H9 (cell line): ENCODE measurements around the gene ATP6V0B. TPM values are rescaled to one million over a fixed set of nuclear protein-coding genes. Genes with fewer than 3 reads are reported as not detected.

Experiments
- DNase-seq: peaks from one replicate; pipeline ENCODE4 v3.0.0-alpha.2; 2017
- H2AFZ ChIP-seq: one replicate; pipeline ENCODE4 v1.6.1; 2013; ENCODE audit warnings: mild to moderate bottlenecking, low read length, control low read depth, moderate library complexity
- H2AK5ac ChIP-seq: 2 replicates; pipeline ENCODE4 v1.6.1; 2013; ENCODE audit warnings: low read length, control low read depth, mixed read lengths; ENCODE audit not compliant: insufficient read length
- H2BK120ac ChIP-seq: one replicate; pipeline ENCODE4 v1.6.1; 2013; ENCODE audit warnings: low read depth, mild to moderate bottlenecking, low read length, control low read depth, inconsistent platforms; ENCODE audit not compliant: poor library complexity, severe bottlenecking
- H2BK12ac ChIP-seq: 2 replicates; pipeline ENCODE4 v1.6.1; 2013; ENCODE audit warnings: low read length, control low read depth, mixed read lengths, low read depth; ENCODE audit not compliant: insufficient read length
- H2BK15ac ChIP-seq: 2 replicates; pipeline ENCODE4 v1.6.1; 2013; ENCODE audit warnings: low read depth, low read length, control low read depth
- H2BK20ac ChIP-seq: one replicate; pipeline ENCODE4 v1.6.1; 2013; ENCODE audit warnings: low read depth, mild to moderate bottlenecking, low read length, control low read depth, inconsistent platforms; ENCODE audit not compliant: poor library complexity, severe bottlenecking
- H2BK5ac ChIP-seq: 2 replicates; pipeline ENCODE4 v1.6.1; 2013; ENCODE audit warnings: low read length, control low read depth, mixed read lengths; ENCODE audit not compliant: insufficient read length
- H3K14ac ChIP-seq: 2 replicates; pipeline ENCODE4 v1.6.1; 2013; ENCODE audit warnings: low read length, control low read depth; ENCODE audit not compliant: insufficient read depth
- H3K18ac ChIP-seq: 2 replicates; pipeline ENCODE4 v1.6.1; 2013; ENCODE audit warnings: low read depth, mild to moderate bottlenecking, mixed read lengths, low read length, control low read depth; ENCODE audit not compliant: insufficient read length
- H3K23ac ChIP-seq: 2 replicates; pipeline ENCODE4 v1.6.1; 2013; ENCODE audit warnings: low read length, control low read depth, mixed read lengths, low read depth; ENCODE audit not compliant: insufficient read length
- H3K23me2 ChIP-seq: 2 replicates; pipeline ENCODE4 v1.6.1; 2013; ENCODE audit warnings: low read depth, mild to moderate bottlenecking, mixed read lengths, low read length, control low read depth; ENCODE audit not compliant: insufficient read length, poor library complexity, severe bottlenecking
- H3K27ac ChIP-seq: 2 replicates; pipeline ENCODE4 v1.5.1; 2013; ENCODE audit warnings: low read length, control low read depth, mixed read lengths, low read depth; ENCODE audit not compliant: insufficient read length
- H3K27me3 ChIP-seq: 2 replicates; pipeline ENCODE4 v1.6.1; 2013; ENCODE audit warnings: low read length, control low read depth, inconsistent platforms; ENCODE audit not compliant: insufficient read depth
- H3K4ac ChIP-seq: 2 replicates; pipeline ENCODE4 v1.6.1; 2013; ENCODE audit warnings: low read depth, mild to moderate bottlenecking, control low read depth, inconsistent platforms, low read length, moderate library complexity
- H3K4me1 ChIP-seq: 2 replicates; pipeline ENCODE4 v1.6.1; 2013; ENCODE audit warnings: low read length, control low read depth, inconsistent platforms; ENCODE audit not compliant: insufficient read depth
- H3K4me2 ChIP-seq: 2 replicates; pipeline ENCODE4 v1.6.1; 2013; ENCODE audit warnings: low read length, control low read depth, mixed read lengths; ENCODE audit not compliant: insufficient read length, insufficient read depth
- H3K56ac ChIP-seq: 2 replicates; pipeline ENCODE4 v1.6.1; 2013; ENCODE audit warnings: low read depth, mild to moderate bottlenecking, mixed read lengths, low read length, control low read depth; ENCODE audit not compliant: insufficient read length
- H3K79me1 ChIP-seq: 2 replicates; pipeline ENCODE4 v1.6.1; 2013; ENCODE audit warnings: low read depth, mild to moderate bottlenecking, moderate library complexity, low read length, control low read depth, inconsistent platforms; ENCODE audit not compliant: insufficient read depth, poor library complexity, severe bottlenecking
- H3K79me2 ChIP-seq: 2 replicates; pipeline ENCODE4 v1.6.1; 2013; ENCODE audit warnings: low read length, control low read depth, inconsistent platforms; ENCODE audit not compliant: insufficient read depth
- H3K9ac ChIP-seq: 2 replicates; pipeline ENCODE4 v1.6.1; 2013; ENCODE audit warnings: low read length, control low read depth, mixed read lengths; ENCODE audit not compliant: insufficient read length; ENCODE audit errors: extremely low read depth
- H3K9me3 ChIP-seq: one replicate; pipeline ENCODE4 v1.6.1; 2013; ENCODE audit warnings: low read depth, low read length, inconsistent platforms; ENCODE audit not compliant: control insufficient read depth
- H3T11ph ChIP-seq: one replicate; pipeline ENCODE4 v1.6.1; 2013; ENCODE audit warnings: mild to moderate bottlenecking, low read length, control low read depth, inconsistent platforms
- H4K20me1 ChIP-seq: one replicate; pipeline ENCODE4 v1.6.1; 2013; ENCODE audit not compliant: control insufficient read depth, insufficient read length, insufficient read depth
- H4K5ac ChIP-seq: 2 replicates; pipeline ENCODE4 v1.6.1; 2013; ENCODE audit warnings: low read depth, mild to moderate bottlenecking, mixed read lengths, low read length, control low read depth; ENCODE audit not compliant: insufficient read length
- H4K8ac ChIP-seq: replicated peaks from 2 replicates; pipeline ENCODE4 v1.6.1; 2013; ENCODE audit warnings: low read length, control low read depth, mixed read lengths, low read depth; ENCODE audit not compliant: insufficient read length
- H4K91ac ChIP-seq: 2 replicates; pipeline ENCODE4 v1.6.1; 2013; ENCODE audit warnings: low read depth, mild to moderate bottlenecking, moderate library complexity, mixed read lengths, low read length, control low read depth; ENCODE audit not compliant: insufficient read length
- H3K27ac Mint-ChIP-seq, 3 experiments: 2 replicates in 2 of 3; 3 replicates in 1 of 3; pipeline ENCODE4 v1.8.0; 2020 to 2021; ENCODE audit warnings: mixed read lengths in 3 of 3, mild to moderate bottlenecking in 1 of 3, moderate library complexity in 1 of 3
- H3K27me3 Mint-ChIP-seq: 2 replicates; pipeline ENCODE4 v1.8.0; 2021; ENCODE audit warnings: low read depth, mild to moderate bottlenecking, moderate library complexity, mixed read lengths
- H3K36me3 Mint-ChIP-seq, 3 experiments: 2 replicates in 2 of 3; 3 replicates in 1 of 3; pipeline ENCODE4 v1.8.0; 2020 to 2021; ENCODE audit warnings: low read depth in 3 of 3, mixed read lengths in 3 of 3; ENCODE audit not compliant: insufficient read depth in 1 of 3
- H3K4me1 Mint-ChIP-seq, 2 experiments: 2 replicates each; pipeline ENCODE4 v1.8.0; 2020; ENCODE audit warnings: mixed read lengths in 2 of 2
- H3K4me3 Mint-ChIP-seq, 2 experiments: 2 replicates in 1 of 2; 3 replicates in 1 of 2; pipeline ENCODE4 v1.8.0; 2020 to 2021; ENCODE audit warnings: mild to moderate bottlenecking in 2 of 2, mixed read lengths in 2 of 2, moderate library complexity in 1 of 2
- H3K9me3 Mint-ChIP-seq, 2 experiments: 2 replicates in 1 of 2; 3 replicates in 1 of 2; pipeline ENCODE4 v1.8.0; 2020; ENCODE audit warnings: mild to moderate bottlenecking in 2 of 2, mixed read lengths in 2 of 2, moderate library complexity in 1 of 2
- WGBS: extraction: QIAGEN DNeasy Blood & Tissue Kit; methylation state at CpG from one replicate; pipeline ENCODE4 v1.1.7; 2013; ENCODE audit warnings: missing lambda C conversion rate, low lambda C conversion rate, mixed read lengths; ENCODE audit not compliant: insufficient read length; ENCODE audit errors: extremely low coverage; 5-methylcytosine and 5-hydroxymethylcytosine counted together
- total RNA-seq: library from RNA; stranded (reverse); gene quantifications from 2 replicates; pipeline ENCODE4 v1.2.1, GENCODE V29; 2021
- TF ChIP-seq, protein P1 (sequence below): fragments of 200-600 bp; sonication (generic); conservative IDR thresholded peaks from 3 replicates; pipeline ENCODE4 v1.8.0; 2021; ENCODE audit warnings: antibody characterized with exemption, mild to moderate bottlenecking

ATP6V0B gene
- total RNA-seq, 1 experiment from 2014 or later, result 131 TPM

GRCh38 chr1:43993206-43993914, 18.6 kb downstream of the ATP6V0B start:
- no CpG with 5 or more reads among the region's 9 CpGs for WGBS
- no peaks in the 10 kb centered on the region for H3K27me3 ChIP-seq
- H3K9me3 Mint-ChIP-seq, result no peaks in the 10 kb centered on the region

More at GRCh38 chr1:43993206-43993914, 18.6 kb downstream of the ATP6V0B start:
- Histone ChIP-seq H4K20me1 (no peaks in the 10 kb centered on the region), H3K79me1 (no peaks in the 10 kb centered on the region), H3K23ac (no peak overlapping the region), H3K79me2 (no peaks in the 10 kb centered on the region), H3K56ac (no peak overlapping the region), H2BK20ac (no peak overlapping the region), H3K9me3 (no peaks in the 10 kb centered on the region), H2AK5ac (no peak overlapping the region), H2BK5ac (no peak overlapping the region), H2AFZ (no peak overlapping the region), H2BK12ac (no peak overlapping the region), H3K4ac (no peak overlapping the region), H3K4me1 (no peaks in the 10 kb centered on the region), H2BK120ac (no peak overlapping the region), H3K18ac (no peak overlapping the region), H3K9ac (no peak overlapping the region), H4K91ac (no peak overlapping the region), H3K27ac (no peak overlapping the region), H3K4me2 (no peak overlapping the region), H4K5ac (no peak overlapping the region), H3T11ph (no peak overlapping the region), H4K8ac (no peak overlapping the region), H3K23me2 (peaks cover 10% of the 10 kb centered on the region), H2BK15ac (no peak overlapping the region), H3K14ac (no peak overlapping the region)
- peaks cover 4 to 6% (median 5%) of the 10 kb centered on the region in 3 experiments; a peak in 5 of 7 replicates for H3K36me3 Mint-ChIP-seq
- no peak overlapping the region for H3K27ac Mint-ChIP-seq
- TF ChIP-seq, protein P1, sequence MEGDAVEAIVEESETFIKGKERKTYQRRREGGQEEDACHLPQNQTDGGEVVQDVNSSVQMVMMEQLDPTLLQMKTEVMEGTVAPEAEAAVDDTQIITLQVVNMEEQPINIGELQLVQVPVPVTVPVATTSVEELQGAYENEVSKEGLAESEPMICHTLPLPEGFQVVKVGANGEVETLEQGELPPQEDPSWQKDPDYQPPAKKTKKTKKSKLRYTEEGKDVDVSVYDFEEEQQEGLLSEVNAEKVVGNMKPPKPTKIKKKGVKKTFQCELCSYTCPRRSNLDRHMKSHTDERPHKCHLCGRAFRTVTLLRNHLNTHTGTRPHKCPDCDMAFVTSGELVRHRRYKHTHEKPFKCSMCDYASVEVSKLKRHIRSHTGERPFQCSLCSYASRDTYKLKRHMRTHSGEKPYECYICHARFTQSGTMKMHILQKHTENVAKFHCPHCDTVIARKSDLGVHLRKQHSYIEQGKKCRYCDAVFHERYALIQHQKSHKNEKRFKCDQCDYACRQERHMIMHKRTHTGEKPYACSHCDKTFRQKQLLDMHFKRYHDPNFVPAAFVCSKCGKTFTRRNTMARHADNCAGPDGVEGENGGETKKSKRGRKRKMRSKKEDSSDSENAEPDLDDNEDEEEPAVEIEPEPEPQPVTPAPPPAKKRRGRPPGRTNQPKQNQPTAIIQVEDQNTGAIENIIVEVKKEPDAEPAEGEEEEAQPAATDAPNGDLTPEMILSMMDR, result no peak
- H3K27me3 Mint-ChIP-seq, result peaks cover 6% of the 10 kb centered on the region
- no peak for DNase-seq
- H3K4me1 Mint-ChIP-seq, result peaks cover 16 to 28% of the 10 kb centered on the region in 2 experiments
- H3K4me3 Mint-ChIP-seq, result peak overlapping the region in 1 of 2 experiments; percentile 81; a peak in 1 of 5 replicates
